ENCODE measurements around the gene RAB37. TPM values are rescaled to one million over a fixed set of nuclear protein-coding genes. Genes with fewer than 3 reads are reported as not detected.

Gene RAB37
- total and polyA plus RNA-seq, 2 of the 13 experiments (the other 11 are each of a cell fraction or from before 2014, with no cell fraction given), result 0.91 to 3.7 TPM

DNA sequence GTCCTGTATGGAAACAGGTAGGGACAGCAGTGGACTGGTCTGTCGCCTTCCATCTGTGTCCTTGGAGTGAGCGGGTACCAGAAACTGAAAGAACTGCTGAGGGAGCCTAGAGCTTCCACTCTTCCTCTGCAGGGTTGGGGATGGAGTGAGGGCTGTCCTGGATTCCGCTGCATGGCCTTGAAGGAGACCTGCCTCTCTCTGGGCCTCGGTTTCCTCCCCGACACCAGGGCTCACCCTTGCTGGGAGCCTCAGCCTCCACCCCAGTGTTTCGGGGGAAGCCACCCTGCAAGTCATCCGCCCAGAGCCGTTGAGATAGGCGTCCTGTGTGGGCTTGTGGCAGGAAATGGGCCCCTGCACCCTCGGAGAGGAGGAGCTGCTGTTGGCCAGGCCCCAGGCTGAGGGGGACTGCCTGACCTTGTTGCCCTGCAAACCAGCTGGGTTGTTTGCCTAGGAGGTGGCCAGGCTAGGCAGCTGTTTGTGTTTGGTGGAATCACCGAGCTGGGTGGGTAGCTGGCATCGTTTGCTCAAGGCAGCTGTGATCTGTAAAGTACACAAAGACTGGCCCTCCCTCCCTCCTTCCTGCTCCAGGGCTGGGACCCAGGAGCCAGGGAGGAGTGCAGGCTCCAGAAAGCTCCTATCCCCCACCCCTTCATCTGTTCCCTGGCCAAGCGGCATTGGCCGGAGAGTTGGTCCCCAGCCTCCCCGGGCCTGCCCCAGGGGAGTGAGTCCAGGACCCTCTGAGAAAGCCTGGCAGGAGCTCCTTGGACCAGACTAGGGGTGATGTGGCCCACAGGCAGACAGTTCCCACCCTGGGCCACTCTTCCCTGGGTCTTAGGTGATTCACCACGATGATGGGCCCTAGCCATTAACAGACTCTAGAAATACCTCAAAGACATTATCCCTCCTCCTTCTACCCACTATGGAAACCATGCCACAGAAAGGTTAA lies 1.3 kb downstream of the RAB37 start (continued):
- no peak for TF ChIP-seq ZNF841 (CRISPR knock-in tag; IDR thresholded peaks at IDR 0.05; ENCODE audit: borderline replicate concordance)
- TF ChIP-seq ZNF790 (CRISPR knock-in tag; IDR thresholded peaks at IDR 0.05; ENCODE audit: borderline replicate concordance), result no peak
- no peak for TF ChIP-seq FOSL1 (CRISPR knock-in tag; IDR thresholded peaks at IDR 0.05; ENCODE audit: borderline replicate concordance)
- TF ChIP-seq, protein P1, sequence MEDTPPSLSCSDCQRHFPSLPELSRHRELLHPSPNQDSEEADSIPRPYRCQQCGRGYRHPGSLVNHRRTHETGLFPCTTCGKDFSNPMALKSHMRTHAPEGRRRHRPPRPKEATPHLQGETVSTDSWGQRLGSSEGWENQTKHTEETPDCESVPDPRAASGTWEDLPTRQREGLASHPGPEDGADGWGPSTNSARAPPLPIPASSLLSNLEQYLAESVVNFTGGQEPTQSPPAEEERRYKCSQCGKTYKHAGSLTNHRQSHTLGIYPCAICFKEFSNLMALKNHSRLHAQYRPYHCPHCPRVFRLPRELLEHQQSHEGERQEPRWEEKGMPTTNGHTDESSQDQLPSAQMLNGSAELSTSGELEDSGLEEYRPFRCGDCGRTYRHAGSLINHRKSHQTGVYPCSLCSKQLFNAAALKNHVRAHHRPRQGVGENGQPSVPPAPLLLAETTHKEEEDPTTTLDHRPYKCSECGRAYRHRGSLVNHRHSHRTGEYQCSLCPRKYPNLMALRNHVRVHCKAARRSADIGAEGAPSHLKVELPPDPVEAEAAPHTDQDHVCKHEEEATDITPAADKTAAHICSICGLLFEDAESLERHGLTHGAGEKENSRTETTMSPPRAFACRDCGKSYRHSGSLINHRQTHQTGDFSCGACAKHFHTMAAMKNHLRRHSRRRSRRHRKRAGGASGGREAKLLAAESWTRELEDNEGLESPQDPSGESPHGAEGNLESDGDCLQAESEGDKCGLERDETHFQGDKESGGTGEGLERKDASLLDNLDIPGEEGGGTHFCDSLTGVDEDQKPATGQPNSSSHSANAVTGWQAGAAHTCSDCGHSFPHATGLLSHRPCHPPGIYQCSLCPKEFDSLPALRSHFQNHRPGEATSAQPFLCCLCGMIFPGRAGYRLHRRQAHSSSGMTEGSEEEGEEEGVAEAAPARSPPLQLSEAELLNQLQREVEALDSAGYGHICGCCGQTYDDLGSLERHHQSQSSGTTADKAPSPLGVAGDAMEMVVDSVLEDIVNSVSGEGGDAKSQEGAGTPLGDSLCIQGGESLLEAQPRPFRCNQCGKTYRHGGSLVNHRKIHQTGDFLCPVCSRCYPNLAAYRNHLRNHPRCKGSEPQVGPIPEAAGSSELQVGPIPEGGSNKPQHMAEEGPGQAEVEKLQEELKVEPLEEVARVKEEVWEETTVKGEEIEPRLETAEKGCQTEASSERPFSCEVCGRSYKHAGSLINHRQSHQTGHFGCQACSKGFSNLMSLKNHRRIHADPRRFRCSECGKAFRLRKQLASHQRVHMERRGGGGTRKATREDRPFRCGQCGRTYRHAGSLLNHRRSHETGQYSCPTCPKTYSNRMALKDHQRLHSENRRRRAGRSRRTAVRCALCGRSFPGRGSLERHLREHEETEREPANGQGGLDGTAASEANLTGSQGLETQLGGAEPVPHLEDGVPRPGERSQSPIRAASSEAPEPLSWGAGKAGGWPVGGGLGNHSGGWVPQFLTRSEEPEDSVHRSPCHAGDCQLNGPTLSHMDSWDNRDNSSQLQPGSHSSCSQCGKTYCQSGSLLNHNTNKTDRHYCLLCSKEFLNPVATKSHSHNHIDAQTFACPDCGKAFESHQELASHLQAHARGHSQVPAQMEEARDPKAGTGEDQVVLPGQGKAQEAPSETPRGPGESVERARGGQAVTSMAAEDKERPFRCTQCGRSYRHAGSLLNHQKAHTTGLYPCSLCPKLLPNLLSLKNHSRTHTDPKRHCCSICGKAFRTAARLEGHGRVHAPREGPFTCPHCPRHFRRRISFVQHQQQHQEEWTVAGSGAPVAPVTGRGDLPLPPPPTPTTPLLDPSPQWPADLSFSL (CRISPR knock-in tag; IDR thresholded peaks at IDR 0.05), result no peak
- TF ChIP-seq, protein P2, sequence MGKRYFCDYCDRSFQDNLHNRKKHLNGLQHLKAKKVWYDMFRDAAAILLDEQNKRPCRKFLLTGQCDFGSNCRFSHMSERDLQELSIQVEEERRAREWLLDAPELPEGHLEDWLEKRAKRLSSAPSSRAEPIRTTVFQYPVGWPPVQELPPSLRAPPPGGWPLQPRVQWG (CRISPR knock-in tag; IDR thresholded peaks at IDR 0.05; ENCODE audit: borderline replicate concordance, low read depth), result no peak
- no peak for TF ChIP-seq SCMH1 (CRISPR knock-in tag; IDR thresholded peaks at IDR 0.05; ENCODE audit: borderline replicate concordance)
- TF ChIP-seq IKZF1 (IDR thresholded peaks at IDR 0.05), result no peak
- TF ChIP-seq KDM5B (CRISPR knock-in tag; IDR thresholded peaks at IDR 0.05; ENCODE audit: borderline replicate concordance), result peak; percentile 70
- no peak for TF ChIP-seq ZKSCAN8 (CRISPR knock-in tag; IDR thresholded peaks at IDR 0.05; ENCODE audit: borderline replicate concordance)
- TF ChIP-seq ZNF17 (CRISPR knock-in tag; IDR thresholded peaks at IDR 0.05), result no peak
- no peak for TF ChIP-seq EHMT2 (IDR thresholded peaks at IDR 0.05; ENCODE audit: borderline replicate concordance, low read depth, low read length)
- no peak for TF ChIP-seq ZNF773 (CRISPR knock-in tag; IDR thresholded peaks at IDR 0.05; ENCODE audit: borderline replicate concordance)
- TF ChIP-seq ATF7-NPFF (CRISPR knock-in tag; IDR thresholded peaks at IDR 0.05; ENCODE audit: low read depth), result no peak
- TF ChIP-seq, protein P3, sequence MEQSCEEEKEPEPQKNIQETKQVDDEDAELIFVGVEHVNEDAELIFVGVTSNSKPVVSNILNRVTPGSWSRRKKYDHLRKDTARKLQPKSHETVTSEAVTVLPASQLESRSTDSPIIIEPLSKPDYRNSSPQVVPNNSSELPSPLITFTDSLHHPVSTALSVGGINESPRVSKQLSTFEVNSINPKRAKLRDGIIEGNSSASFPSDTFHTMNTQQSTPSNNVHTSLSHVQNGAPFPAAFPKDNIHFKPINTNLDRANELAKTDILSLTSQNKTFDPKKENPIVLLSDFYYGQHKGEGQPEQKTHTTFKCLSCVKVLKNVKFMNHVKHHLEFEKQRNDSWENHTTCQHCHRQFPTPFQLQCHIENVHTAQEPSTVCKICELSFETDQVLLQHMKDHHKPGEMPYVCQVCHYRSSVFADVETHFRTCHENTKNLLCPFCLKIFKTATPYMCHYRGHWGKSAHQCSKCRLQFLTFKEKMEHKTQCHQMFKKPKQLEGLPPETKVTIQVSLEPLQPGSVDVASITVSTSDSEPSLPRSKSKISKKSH (CRISPR knock-in tag; IDR thresholded peaks at IDR 0.05; ENCODE audit: borderline replicate concordance), result no peak; the same call in 1 of the 2 replicates
- peak; percentile 74; the same call in 1 of the 2 replicates for TF ChIP-seq ZNF614 (CRISPR knock-in tag; IDR thresholded peaks at IDR 0.05; ENCODE audit: borderline replicate concordance)
- TF ChIP-seq, protein P4, sequence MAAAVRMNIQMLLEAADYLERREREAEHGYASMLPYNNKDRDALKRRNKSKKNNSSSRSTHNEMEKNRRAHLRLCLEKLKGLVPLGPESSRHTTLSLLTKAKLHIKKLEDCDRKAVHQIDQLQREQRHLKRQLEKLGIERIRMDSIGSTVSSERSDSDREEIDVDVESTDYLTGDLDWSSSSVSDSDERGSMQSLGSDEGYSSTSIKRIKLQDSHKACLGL (CRISPR knock-in tag; IDR thresholded peaks at IDR 0.05), result peak; percentile 50; the same call in 1 of the 2 replicates
- TF ChIP-seq, protein P5, sequence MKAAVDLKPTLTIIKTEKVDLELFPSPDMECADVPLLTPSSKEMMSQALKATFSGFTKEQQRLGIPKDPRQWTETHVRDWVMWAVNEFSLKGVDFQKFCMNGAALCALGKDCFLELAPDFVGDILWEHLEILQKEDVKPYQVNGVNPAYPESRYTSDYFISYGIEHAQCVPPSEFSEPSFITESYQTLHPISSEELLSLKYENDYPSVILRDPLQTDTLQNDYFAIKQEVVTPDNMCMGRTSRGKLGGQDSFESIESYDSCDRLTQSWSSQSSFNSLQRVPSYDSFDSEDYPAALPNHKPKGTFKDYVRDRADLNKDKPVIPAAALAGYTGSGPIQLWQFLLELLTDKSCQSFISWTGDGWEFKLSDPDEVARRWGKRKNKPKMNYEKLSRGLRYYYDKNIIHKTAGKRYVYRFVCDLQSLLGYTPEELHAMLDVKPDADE (CRISPR knock-in tag; IDR thresholded peaks at IDR 0.05), result no peak
- TF ChIP-seq ZFP37 (CRISPR knock-in tag; IDR thresholded peaks at IDR 0.05; ENCODE audit: borderline replicate concordance), result no peak

Data from HepG2 (cell line).